ENCODE results near the gene ITGB5.
"Not testable (repeated sequence)": the region's sequence is repeated elsewhere in the genome, so short reads cannot be mapped to it uniquely, and the experiment has no call there.

Gene ITGB5

DNA sequence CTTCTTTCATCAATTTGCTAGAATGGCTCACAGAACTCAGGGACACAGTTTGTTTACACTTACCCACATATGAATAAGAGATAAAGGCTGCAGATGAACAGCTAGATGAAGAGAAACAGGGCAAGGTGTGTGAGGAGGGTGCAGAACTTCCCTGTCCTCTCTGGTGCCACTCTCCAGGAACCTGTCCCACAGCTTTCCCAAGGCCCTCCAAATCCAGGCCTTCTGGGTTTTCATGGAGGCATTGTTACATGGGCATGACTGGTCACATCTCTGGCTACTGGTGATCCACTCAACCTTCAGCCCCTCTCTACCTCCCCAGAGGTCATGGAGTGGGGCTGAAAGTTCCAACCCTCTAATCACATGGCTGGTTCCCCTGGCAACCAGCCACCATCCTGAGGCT, 73.6 kb downstream of the ITGB5 start:
- DNase-seq (ENCODE audit: low spot score), result no peak

DNA sequence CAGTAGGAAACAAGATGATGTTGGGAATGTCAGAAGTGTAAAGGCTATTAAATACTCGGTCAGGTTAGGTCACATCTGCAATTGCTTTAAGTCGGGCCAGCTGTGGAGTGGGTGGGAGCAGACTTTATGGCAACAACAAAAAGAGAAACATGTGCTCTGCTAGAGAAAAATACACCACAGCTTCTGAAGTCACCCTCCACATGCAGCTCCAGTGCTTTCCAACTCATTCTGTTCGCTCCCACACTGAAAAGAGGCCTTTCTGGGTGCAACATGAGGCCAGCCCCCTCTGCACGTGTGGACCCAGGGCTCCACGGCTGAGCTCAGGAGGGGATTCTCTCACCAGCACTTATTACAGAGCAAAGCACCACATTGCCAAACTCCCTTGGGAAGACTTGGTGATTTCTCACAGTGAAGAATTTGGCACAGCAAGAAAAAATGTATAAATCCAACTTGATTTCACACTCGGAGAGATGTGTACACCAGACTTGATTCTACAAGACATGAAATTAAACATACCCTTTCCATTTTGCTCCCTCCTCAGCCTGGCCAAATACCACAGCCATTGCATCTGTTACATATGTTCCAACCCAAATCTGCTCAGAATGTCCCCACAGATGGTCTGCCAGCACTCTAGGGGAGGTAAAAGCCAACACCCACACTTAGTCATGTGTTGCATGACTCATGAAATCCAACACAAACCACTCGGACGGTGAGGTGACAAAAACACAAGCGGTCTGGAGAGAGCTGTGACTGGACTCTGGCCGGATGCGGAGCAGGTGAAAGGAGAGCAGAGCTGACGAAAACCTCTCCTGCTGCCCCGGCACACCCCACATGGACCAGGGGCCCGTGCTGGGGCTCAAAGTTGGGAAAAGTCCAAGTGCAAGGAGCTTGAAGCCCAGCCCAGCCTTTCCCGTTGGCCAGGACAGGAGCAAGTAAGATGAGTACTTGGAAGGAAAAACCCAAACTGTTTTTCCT, 74.6 kb downstream of the ITGB5 start:
- peak; percentile 58 for DNase-seq (ENCODE audit: low spot score)

DNA sequence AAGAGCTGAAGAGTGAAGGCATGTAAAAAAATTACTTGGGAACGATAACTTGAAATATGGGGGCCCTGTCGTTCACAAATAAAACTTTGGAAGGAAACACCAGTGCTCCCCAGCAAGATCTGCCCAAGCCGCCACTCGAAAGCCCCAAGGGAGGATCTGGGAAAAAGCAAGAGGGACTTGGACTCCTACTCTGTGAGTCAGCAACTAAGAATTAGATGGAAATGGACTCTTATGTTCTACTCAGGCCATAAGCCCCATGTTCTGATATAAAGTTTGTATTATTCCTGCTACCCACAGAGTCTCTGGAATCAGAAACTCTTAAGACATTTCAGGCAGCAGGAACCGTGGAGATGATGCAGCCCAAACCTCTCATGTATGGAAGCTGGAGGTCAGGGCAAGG, 75.7 kb downstream of the ITGB5 start:
- DNase-seq (ENCODE audit: low spot score), result no peak

DNA sequence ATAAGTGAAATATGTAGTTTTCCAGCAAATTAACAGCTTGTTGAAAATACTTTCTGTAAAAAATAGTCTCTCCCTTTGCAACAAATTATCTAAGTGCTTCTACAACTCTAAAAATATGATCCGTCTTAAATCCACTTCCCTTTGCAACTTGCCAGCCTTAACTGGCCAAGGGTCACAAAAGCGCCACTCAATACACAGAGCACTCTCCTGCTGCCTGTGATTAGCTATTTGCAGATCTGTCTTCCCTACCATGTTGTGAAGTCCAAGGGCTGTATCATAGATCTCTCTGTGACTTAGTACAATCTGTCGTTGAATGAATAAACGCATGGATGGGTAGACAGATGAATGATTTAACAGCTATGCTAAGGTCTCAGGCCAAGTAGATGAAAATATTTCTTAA, 76.2 kb downstream of the ITGB5 start:
- DNase-seq (ENCODE audit: low spot score), result no peak

DNA sequence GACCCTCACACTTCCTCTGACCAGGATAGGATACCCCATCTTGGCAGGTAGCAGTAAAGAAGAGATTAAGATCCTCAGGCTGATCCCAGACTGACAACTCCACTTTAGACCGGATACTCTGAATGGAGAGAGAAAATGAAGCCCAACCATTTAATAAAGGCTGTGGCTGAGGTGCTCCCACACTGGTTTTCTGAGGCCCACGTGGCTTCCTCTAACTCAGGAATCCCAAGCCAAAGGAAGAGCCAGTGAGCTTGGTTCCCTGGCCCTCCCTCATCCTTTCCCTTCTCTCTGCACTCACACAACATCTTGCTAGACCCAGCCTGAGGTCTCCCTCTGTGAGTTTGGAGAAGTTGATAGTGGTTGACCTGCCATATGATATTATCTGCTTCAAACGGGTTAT, 78.1 kb downstream of the ITGB5 start:
- no peak for DNase-seq (ENCODE audit: low spot score)

DNA sequence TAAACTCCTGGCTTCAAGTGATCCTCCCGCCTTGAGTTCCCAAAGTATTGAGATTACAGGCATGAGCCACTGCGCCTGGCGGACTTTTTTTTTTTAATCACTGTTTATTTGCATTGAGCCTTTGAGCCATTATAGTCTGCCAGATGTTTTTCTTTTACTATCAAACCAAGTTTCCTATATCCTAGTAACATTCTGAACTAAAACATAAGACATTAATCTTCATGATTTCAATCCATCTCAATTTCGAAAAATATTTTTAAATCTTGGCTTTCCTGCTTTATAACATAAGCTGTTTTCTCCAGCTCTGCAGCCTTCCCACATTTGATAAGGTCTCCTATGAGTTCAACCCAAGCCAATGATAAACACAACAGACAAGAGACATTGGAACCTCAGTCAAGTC, 81.5 kb downstream of the ITGB5 start:
- DNase-seq (ENCODE audit: low spot score), result no peak

DNA sequence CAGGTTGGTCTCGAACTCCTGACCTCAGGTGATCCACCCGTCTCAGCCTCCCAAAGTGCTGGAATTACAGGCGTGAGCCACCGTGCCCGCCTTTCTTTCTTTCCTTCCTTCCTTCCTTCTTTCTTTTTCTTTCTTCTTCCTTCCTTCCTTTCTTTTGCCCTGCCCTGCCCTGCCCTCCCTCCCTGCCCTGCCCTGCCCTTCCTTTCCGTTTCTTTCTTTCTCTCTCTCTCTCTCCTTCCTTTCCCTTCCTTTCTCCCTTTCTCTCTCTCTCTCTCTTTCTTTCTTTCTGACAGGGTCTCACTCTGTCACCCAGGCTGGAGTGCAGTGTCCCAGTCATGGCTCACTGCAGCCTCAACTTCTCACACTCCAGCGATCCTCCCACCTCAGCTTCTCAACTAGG, 82.3 kb downstream of the ITGB5 start:
- no peak for DNase-seq (ENCODE audit: low spot score)

DNA sequence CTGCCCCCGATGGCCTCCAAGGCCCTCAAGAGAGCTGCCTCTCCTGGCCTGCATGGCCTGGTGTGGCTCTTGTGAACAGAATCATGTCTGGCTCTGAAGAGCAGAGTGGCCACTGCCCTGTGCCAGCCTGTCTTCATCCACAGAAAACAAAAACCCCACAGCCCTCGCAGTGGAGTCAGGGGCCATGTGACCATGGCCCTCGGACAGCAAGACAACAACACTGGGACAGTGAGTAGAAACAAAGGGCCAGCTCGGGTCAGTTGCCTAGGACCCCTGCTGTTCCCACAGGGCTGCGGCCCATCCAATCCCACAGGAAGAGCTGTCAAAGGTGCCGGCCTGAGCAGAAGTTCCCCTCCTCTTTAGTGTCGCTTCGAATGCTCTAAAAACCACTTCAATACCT, 84.5 kb downstream of the ITGB5 start:
- DNase-seq (ENCODE audit: low spot score), result no peak

DNA sequence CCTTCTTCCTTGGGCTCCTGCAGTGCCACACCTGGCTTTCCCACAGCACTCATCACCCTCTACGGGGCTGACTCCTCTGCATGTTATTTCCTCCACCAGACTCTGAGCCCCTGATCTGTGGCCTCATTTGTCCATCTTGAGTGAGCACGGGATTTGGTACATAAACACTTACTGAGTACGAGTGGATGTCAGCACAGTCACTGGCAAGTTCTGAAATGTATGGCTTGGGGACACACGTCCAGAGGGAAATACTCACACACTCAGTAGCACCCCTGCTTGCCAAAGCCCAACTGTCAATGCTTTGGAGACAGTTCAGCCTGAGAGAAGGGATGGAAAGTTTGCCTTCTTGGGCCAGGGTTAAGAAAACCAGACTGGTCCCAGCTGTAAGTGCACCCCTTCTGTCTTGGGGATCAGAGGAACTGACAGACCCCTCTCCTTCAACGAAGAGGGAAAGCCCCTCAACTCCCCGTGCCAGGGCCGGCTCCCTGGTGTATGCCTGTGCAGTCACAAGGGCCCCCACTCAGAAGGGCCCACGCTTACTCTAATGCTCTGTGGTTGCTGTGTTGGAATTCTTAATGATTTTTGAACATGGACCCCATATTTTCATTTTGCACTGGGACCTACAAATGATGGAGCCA, 85.0 kb downstream of the ITGB5 start:
- DNase-seq (ENCODE audit: low spot score), result no peak

DNA sequence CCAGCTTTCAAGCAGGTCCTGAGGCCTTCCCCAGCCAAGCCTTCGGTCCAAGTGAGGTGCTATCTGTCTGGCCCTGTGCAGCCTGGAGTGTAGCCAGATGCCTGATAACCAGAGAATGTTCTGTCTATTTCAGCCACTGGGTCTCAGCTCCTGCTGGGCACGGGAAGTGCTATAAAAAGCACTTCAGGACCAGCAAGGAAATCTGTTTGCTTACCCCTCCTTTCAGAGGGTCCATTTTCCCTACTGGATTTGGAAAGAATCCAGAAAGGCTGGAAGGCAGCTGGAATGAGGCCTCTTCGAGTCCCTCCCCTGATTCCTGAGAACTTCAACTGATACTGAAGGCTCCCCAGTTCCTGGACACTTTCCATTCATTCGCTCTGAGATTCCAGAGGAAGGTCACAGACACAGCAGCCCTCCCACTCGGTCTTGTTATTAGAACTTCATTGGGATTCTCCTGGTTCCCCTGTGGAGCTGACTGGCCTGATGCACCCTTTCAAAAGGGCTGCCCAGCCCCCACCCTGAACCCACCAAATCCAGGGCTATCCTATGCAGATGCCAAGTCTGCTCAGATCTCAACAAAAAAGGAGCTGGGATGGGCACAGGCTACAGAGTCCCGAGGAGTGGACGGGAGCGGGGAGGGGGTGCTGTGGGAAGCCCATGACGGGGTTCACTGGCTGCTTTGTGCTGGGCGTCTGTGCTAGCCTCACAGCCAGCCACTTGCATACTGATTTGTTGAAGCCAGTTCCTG, 86.5 kb downstream of the ITGB5 start:
- no peak for DNase-seq (ENCODE audit: low spot score)

DNA sequence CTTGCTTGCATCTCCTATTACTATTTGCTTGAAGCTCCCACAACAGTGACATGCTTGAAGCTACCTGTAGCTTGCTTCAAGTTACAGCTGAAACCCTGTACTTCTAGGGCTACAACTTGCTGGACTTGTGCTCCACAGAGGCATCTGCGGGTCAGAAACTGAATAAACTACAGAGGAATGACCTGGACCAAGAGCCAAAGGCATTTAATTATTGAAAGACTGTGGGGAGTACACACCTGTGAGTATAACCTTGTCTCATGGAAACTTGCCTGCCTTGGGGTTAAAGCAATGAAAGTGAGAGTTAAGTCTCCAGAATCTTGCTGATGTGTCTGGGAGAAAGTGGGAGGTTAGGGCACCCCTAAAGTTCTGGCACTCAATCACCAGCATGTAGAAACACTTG, 87.1 kb downstream of the ITGB5 start:
- no peak for DNase-seq (ENCODE audit: low spot score)

DNA sequence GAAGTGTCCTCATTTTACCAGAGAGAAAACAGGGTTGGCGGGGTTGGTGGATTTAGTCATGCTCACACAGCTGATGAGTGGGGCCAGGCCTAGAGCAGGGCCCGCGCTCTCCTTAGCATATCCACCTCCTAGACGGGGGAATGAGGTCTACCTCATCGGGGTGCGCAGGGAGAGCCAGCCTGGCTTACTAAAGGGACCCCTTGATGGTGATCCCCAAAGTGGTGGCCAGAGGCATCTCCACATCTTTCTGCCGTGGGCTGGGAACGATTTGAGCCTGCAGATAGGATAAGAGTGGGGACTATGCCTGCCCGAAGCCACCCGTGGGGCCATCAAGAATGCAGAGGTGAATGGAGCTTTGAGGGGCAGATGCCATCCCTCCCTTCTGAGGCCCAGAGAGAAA, 87.5 kb downstream of the ITGB5 start:
- DNase-seq (ENCODE audit: low spot score), result no peak

DNA sequence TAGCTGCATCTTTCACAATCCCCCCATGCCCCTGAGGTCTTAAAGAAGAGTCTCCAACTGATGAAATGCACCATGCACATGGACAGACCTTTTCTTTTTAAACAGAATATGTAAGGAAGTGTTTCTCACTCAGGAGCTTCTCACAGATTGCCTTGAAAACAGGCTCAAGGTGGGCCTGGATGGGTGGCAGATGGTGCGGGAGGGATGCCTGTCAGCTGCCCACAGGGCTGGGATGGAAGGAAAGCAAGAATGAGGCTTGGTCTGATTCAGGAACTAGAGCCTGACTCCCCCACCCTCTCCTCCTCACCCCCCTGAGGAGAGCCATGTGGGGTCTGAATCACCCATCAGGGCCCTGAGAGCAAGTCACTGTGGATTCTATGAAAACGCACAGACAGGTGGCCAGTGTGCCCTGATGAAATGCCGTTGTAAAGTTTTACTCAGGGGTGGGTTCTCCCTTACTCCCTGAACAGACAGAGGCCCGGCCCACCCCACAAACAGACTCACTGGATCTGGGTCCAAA, 89.7 kb downstream of the ITGB5 start:
- DNase-seq (ENCODE audit: low spot score), result no peak

DNA sequence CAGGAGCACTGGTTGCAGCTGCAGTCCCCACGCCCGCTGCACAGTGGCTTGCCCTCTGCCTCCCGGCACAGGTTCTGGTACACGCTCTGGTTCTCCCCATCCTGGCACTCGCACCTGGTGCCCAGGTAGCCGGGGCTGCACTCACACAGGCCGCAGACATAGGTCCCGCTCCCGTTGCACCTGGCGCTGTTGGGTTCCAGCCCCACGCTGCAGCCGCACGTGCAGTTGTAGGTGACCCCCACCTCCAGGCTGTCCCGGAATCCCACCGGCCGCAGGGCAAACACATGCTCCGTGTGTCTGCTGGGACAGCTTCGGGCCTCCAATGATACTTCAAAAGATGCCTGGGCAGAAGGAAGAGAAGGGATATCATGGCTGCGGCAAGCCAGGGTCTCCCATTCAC, 90.7 kb downstream of the ITGB5 start:
- DNase-seq (ENCODE audit: low spot score), result no peak

DNA sequence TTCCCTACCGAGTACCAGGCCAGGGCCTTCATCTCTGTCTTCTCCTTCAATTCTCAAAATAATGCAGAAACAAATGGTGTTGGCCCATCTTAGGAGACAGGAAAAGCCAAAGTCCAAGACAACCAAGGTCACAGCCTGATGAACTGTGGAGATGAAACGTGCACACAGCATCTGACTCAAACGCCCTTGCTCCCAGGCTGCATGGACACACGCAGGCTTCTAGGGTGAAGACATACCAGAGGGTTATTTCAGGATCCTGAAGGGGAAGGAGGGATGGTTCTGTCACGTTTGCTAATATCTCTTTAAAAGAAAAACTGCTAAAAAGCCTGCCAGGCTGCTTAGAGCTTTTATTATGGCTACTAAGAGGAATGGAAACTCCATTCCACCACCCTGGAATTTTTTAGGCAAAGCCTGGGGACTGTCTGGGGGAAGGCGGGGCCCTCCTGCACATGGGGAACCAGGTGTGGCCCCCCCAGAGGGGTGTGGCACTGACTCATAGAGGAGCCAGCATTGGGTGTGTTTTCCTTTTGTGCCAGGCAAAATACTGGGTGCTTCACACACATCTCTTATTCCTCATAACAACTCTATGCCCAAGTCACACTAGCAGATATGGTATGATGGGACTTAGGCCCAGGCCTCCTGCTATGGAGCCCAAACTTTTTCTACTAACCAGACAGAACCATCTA, 94.0 kb downstream of the ITGB5 start:
- peak; percentile 56 for DNase-seq (ENCODE audit: low spot score)

DNA sequence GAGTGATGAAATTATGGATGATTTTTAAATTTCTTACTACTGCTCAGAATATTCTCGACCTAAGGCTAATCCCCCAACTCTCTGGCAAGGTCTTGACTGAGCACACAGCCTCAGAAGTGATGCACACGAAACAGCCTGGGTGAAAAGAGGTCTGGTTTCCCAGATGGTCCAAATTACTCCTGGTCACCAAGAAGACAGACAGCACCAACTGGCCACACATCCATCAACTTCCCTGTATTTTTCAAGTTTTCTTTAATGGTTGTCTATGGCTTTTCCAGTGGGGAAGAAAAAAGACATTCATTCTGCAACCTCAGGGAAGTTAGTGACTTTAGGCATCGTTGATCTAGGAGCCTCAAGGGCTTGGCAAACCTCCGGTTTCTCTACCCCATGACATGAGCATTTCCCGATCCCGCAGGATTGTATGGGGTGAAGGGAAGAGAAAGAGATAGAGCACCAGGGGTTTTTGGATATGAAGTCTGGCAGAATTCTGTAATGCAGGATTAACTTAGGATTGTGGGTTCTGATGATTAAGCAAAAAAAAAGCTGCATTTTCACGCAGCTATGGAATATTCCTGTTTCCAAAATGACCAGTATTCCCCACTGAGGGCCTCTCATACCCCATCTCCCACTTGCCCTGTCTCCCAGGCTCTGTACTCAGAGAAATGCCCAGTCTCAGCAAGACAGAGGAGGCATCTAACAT, 94.7 kb downstream of the ITGB5 start:
- no peak for DNase-seq (ENCODE audit: low spot score)

DNA sequence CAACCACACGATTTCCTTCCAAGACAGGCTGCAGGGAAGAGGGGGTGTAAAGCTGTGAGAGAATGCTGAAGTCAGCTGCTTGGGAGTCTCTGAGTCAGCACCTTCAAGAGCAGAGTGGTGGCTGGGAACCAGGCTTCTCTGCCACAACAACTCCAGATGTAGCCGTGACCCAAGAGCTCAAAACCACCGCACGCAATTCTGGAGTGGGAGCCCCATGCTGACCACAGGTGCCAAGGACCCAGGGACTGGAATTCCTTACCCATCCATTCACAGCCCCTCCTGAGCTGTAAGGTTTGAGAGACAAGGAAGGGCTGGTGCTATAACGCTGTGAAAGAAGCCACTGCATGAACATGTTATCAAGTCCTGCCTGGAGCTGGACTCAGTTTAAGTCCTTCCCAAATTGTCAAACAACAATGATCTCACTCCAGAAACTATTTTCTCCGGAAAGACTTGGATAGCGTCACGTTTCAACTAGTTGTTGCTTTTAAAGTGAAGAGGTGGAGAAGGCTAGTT, 95.5 kb downstream of the ITGB5 start:
- DNase-seq (ENCODE audit: low spot score), result no peak

DNA sequence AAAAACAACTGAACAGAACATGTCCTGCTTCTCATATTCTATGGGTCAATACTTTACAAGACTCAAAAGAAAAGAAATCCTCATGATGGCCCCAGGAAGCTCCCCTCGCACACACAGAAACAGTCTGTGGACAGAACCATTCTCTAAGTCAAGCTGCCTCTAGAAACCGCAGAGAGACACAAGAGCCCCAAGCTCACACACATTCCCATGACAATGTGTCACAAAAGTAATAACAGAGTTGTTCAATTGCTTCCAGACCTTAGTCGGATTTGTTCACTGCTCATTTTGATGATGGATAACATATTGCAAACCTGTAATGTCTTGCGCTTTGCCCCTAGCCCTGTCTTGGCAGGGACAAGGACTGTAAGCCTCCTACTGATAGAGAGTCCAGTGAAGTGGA, 96.0 kb downstream of the ITGB5 start:
- no peak for DNase-seq (ENCODE audit: low spot score)

DNA sequence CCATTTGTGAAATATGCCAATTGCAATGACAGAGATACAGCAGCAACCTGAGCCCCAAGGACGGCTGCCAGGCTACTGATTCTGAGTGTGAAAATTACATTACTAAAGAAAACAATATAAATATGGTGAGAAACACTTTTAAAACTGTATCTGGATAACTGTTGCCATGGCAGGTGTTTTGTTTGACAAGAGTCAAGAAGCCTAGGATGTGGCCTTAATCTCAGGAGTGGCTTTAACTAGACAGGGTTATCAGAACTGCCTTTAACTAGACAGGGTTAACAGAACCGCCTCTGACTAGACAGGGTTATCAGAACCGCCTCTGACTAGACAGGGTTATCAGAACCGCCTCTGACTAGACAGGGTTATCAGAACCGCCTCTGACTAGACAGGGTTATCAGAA, 98.1 kb downstream of the ITGB5 start:
- DNase-seq (ENCODE audit: low spot score), result not testable (repeated sequence)

DNA sequence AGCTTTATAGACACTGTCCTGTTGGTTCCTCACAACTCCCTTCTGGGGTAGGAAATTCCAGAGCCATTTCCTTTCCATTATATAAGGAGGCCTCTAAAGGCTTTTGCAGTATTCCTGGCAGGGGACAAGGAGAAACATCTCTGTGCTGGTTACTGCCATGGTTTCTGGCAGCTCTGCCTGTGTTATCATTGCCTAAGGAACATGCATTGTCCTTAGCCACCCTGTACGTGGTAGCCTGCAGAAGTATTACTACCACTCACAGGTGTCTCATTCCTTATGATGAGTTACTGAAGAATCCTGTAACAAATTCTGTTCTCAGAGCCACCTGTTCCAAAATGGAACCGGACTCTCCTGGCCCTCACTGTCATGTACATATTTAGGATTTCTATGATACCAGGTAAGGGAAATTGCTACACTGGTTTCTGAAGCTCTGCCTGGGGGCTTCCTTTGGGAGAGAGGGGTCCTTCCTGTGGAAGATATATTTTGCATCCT, 98.9 kb downstream of the ITGB5 start:
- DNase-seq (ENCODE audit: low spot score), result no peak
